GM12878 (cell line): ENCODE data around the gene TCF12. TPM values are rescaled to one million over a fixed set of nuclear protein-coding genes. Genes with fewer than 3 reads are reported as not detected.

Source experiments
- ATAC-seq: fragments of 200-7000 bp; cut with Tn5 transposase; 3 replicates; pipeline ENCODE4 v1.9.1; 2020; ENCODE audit warnings: mild to moderate bottlenecking, moderate library complexity
- BruUV-seq: library from RNA; stranded (reverse); fragments of 400-500 nt; replicated peaks from 2 replicates; lab custom pipeline; 2021; lab: Mats Ljungman, UMichigan
- CTCF ChIA-PET: fragments of 300-600 bp; sonication (Branson Sonifier 250); formaldehyde crosslinking; extraction: SDS; loops from one replicate; lab custom pipeline; 2021; ENCODE audit warnings: inconsistent platforms; lab: Yijun Ruan, JAX
- POLR2A ChIA-PET: fragments of 350-600 bp; formaldehyde crosslinking; extraction: SDS; loops from one replicate; lab custom pipeline; 2021; ENCODE audit warnings: inconsistent platforms; lab: Charles Lee
- RAD21 ChIA-PET: fragments of 300-600 bp; sonication (Branson Sonifier 250); formaldehyde crosslinking; loops from one replicate; lab custom pipeline; 2023; ENCODE audit warnings: antibody characterized with exemption; ENCODE audit not compliant: unreplicated experiment; lab: Charles Lee
- SMC1A ChIA-PET: fragments of 300-600 bp; sonication (Branson Sonifier 250); formaldehyde crosslinking; loops from one replicate; lab custom pipeline; 2023; ENCODE audit not compliant: unreplicated experiment, uncharacterized antibody; lab: Charles Lee
- DNase-seq: peaks from one replicate; pipeline ENCODE4 v3.0.0-alpha.2; 2011; ENCODE audit warnings: low read depth, low spot score
- FAIRE-seq: peaks from 3 replicates; lab custom pipeline; 2011; peaks lifted over from hg19 to GRCh38; lab: Jason Lieb, UNC
- H2AFZ ChIP-seq: 2 replicates; pipeline ENCODE4 v1.6.0; 2011; ENCODE audit warnings: low read depth, low read length, control low read depth; ENCODE audit not compliant: control insufficient read depth
- H3K27ac ChIP-seq: 2 replicates; pipeline ENCODE4 v1.5.1; 2011; ENCODE audit warnings: control low read depth; ENCODE audit not compliant: control insufficient read depth, insufficient read depth
- H3K27me3 ChIP-seq, 2 experiments: replicated peaks in 1 of 2; 2 replicates each; pipeline versions ENCODE4 v1.6.0 to v1.6.1; 2011; ENCODE audit warnings: low read length in 1 of 2; ENCODE audit not compliant: control insufficient read depth in 2 of 2, insufficient read depth in 2 of 2
- H3K36me3 ChIP-seq, 2 experiments: 2 replicates each; pipeline ENCODE4 v1.5.1; 2011; ENCODE audit warnings: low read length in 1 of 2; ENCODE audit not compliant: control insufficient read depth in 2 of 2, insufficient read depth in 2 of 2
- H3K4me1 ChIP-seq: 2 replicates; pipeline ENCODE4 v1.6.1; 2011; ENCODE audit warnings: mild to moderate bottlenecking, low read length, moderate library complexity, mixed read lengths; ENCODE audit not compliant: control insufficient read depth, insufficient read depth
- H3K4me2 ChIP-seq: 2 replicates; pipeline ENCODE4 v1.6.0; 2011; ENCODE audit warnings: control low read depth; ENCODE audit not compliant: control insufficient read depth, insufficient read depth
- H3K4me3 ChIP-seq: fragments of 200-600 bp; sonication (generic); 2 replicates; pipeline ENCODE4 v1.5.1; 2016
- H3K79me2 ChIP-seq: 2 replicates; pipeline ENCODE4 v1.6.0; 2011; ENCODE audit warnings: low read length; ENCODE audit not compliant: control insufficient read depth, insufficient read depth
- H3K9ac ChIP-seq: 2 replicates; pipeline ENCODE4 v1.8.0; 2011; ENCODE audit warnings: low read length, control low read depth, mixed read lengths; ENCODE audit not compliant: control insufficient read depth, insufficient read depth
- H3K9me3 ChIP-seq: replicated peaks from 3 replicates; pipeline ENCODE4 v1.5.1; 2011; ENCODE audit warnings: mild to moderate bottlenecking, low read length; ENCODE audit not compliant: control insufficient read depth, insufficient read depth
- H4K20me1 ChIP-seq: 2 replicates; pipeline ENCODE4 v1.6.0; 2011; ENCODE audit not compliant: control insufficient read depth, insufficient read depth
- BHLHE40 ChIP-seq, 2 experiments: fragments of 450-650 bp in 1 of 2; IDR thresholded peaks; 2 replicates each; pipeline ENCODE4 v1.6.1; 2011 to 2017; ENCODE audit warnings: low read depth in 2 of 2, borderline replicate concordance in 1 of 2, improper control_type of control experiment in 1 of 2, low read length in 1 of 2, mild to moderate bottlenecking in 1 of 2
- CBX3 ChIP-seq: fragments of 200-600 bp; sonication (generic); IDR thresholded peaks from 2 replicates; pipeline ENCODE4 v1.6.1; 2016; ENCODE audit warnings: low read depth, borderline replicate concordance
- CEBPZ ChIP-seq: fragments of 150-350 bp; IDR thresholded peaks from 2 replicates; pipeline ENCODE4 v1.6.1; 2016; ENCODE audit warnings: low read depth, low read length
- ELK1 ChIP-seq: IDR thresholded peaks from 2 replicates; pipeline ENCODE4 v1.6.1; 2012; ENCODE audit warnings: low read depth, low read length, improper control_type of control experiment
- ETV6 ChIP-seq, 2 experiments: fragments of 450-650 bp in 1 of 2; IDR thresholded peaks in 1 of 2; conservative IDR thresholded peaks in 1 of 2; 2 replicates each; pipeline ENCODE4 v1.6.1; 2014; ENCODE audit warnings: antibody characterized with exemption in 1 of 2, borderline replicate concordance in 1 of 2, low read depth in 1 of 2, mild to moderate bottlenecking in 1 of 2, moderate library complexity in 1 of 2
- FOXK2 ChIP-seq: fragments of 450-650 bp; IDR thresholded peaks from 2 replicates; pipeline ENCODE4 v1.6.1; 2017; ENCODE audit warnings: mild to moderate bottlenecking, moderate library complexity
- GABPA ChIP-seq: IDR thresholded peaks from 2 replicates; pipeline ENCODE4 v1.6.1; 2014; ENCODE audit warnings: antibody characterized with exemption, low read depth, mild to moderate bottlenecking, inconsistent platforms
- HCFC1 ChIP-seq: fragments of 150-350 bp; IDR thresholded peaks from 2 replicates; pipeline ENCODE4 v1.6.1; 2014; ENCODE audit warnings: low read length
- POLR2AphosphoS5 ChIP-seq: IDR thresholded peaks from 2 replicates; pipeline ENCODE4 v1.6.1; 2011; ENCODE audit warnings: mild to moderate bottlenecking, low read length, inconsistent platforms
- RB1 ChIP-seq: fragments of 450-650 bp; formaldehyde crosslinking; IDR thresholded peaks from 2 replicates; pipeline ENCODE4 v1.6.1; 2017; ENCODE audit warnings: mild to moderate bottlenecking, borderline replicate concordance
- SIX5 ChIP-seq: IDR thresholded peaks from 2 replicates; pipeline ENCODE4 v1.6.1; 2011; ENCODE audit warnings: mild to moderate bottlenecking, low read depth, low read length, moderate library complexity; ENCODE audit not compliant: severe bottlenecking
- SMC3 ChIP-seq: IDR thresholded peaks from 2 replicates; pipeline ENCODE4 v1.6.1; 2011; ENCODE audit warnings: low read length, improper control_type of control experiment, borderline replicate concordance
- TARDBP ChIP-seq: IDR thresholded peaks from 2 replicates; pipeline ENCODE4 v1.6.1; 2016; ENCODE audit warnings: borderline replicate concordance
- TCF3 ChIP-seq: IDR thresholded peaks from 2 replicates; pipeline ENCODE4 v1.6.1; 2012; ENCODE audit warnings: low read depth, mild to moderate bottlenecking, low read length, borderline replicate concordance; ENCODE audit not compliant: insufficient read depth
- TCF7 ChIP-seq: IDR thresholded peaks from 2 replicates; pipeline ENCODE4 v1.6.1; 2014; ENCODE audit warnings: antibody characterized with exemption, borderline replicate concordance
- ZBED1 ChIP-seq: IDR thresholded peaks from 2 replicates; pipeline ENCODE4 v1.6.1; 2016; ENCODE audit warnings: borderline replicate concordance
- in situ Hi-C: fragments of 300-500 bp; cut with MboI; formaldehyde crosslinking; loops from 9 replicates; pipeline ENCODE4 v1.14.3; 2018; ENCODE audit warnings: mixed read lengths
- intact Hi-C: fragments of 100-400 bp; cut with micrococcal nuclease; formaldehyde crosslinking; loops from one replicate; pipeline ENCODE4 v1.14.2; 2022; ENCODE audit not compliant: unreplicated experiment
- polyA plus RNA-seq, 11 experiments: library from polyadenylated mRNA; depleted of rRNA in 4 of 11; unstranded in 6 of 11; stranded (reverse) in 5 of 11; fragments of >200 nt; fragmentation: Nextera tagmentation in 4 of 11; fragmentation: Illumina TruSeq in 1 of 11; extraction: Ambion mirVana in 4 of 11; extraction: Trizol in 1 of 11; gene quantifications; 1 replicate in 1 of 11; 2 replicates in 10 of 11; pipeline versions ENCODE4 v1.2.1 to v1.2.3, GENCODE V29; 2011 to 2016; ENCODE audit warnings: inconsistent platforms in 2 of 11, missing spikeins in 2 of 11, low read depth in 1 of 11
- total RNA-seq, 4 experiments: library from RNA; depleted of rRNA in 3 of 4; stranded (reverse); fragments of >200 nt in 3 of 4; fragmentation: Illumina TruSeq in 1 of 4; extraction: Trizol in 1 of 4; gene quantifications; 2 replicates each; pipeline versions ENCODE4 v1.2.1 to v1.2.3, GENCODE V29; 2013 to 2021

The TCF12 gene
- total and polyA plus RNA-seq, 10 of the 15 experiments (the other 5 are each of a cell fraction or from before 2014, with no cell fraction given) = 8.2 to 70.9 (median 49.5) TPM

GRCh38 chr15:56933811-56934210, 15.4 kb downstream of the TCF12 start:
- ChIA-PET RAD21 (no interaction called here), SMC1A (interaction anchor here (1.0 to 1.8 kb wide), 3 partner anchors 8 to 75 kb away, joined by 3 to 8 read pairs (median 3); no protein-coding TSS in a partner anchor), POLR2A (no interaction called here), CTCF (interaction anchor here (0.9 to 1.1 kb wide), 2 partner anchors 9 to 10 kb away, joined by 3 to 5 read pairs; no protein-coding TSS in a partner anchor)
- TF ChIP-seq CEBPZ = no peak
- TF ChIP-seq HCFC1 = no peak
- no peak for TF ChIP-seq SMC3
- no peak for TF ChIP-seq CBX3
- TF ChIP-seq ZBED1 = no peak
- TF ChIP-seq TARDBP = no peak
- TF ChIP-seq ELK1 = no peak
- TF ChIP-seq POLR2AphosphoS5 = no peak
- no peak for TF ChIP-seq TCF7
- no peak for TF ChIP-seq SIX5
- TF ChIP-seq TCF3 = no peak
- TF ChIP-seq RB1 = no peak
- no peak for TF ChIP-seq ETV6 (conservative IDR thresholded peaks at IDR 0.05 in 1 of 2, IDR thresholded peaks at IDR 0.05 in 1 of 2; ENCODE audit: borderline replicate concordance in 1 of 2, low read depth in 1 of 2)
- TF ChIP-seq BHLHE40 (IDR thresholded peaks at IDR 0.05; ENCODE audit: borderline replicate concordance in 1 of 2, low read depth in 2 of 2, low read length in 1 of 2) = no peak
- no peak for TF ChIP-seq GABPA
- TF ChIP-seq FOXK2 = no peak
- FAIRE-seq = no peak
- Histone ChIP-seq H3K4me3 (no peak overlapping the region), H3K4me1 (peaks cover 7% of the 10 kb centered on the region; the same call in 1 of the 2 replicates), H2AFZ (no peak overlapping the region), H3K27me3 (no peaks in the 10 kb centered on the region), H3K79me2 (peaks cover 33% of the 10 kb centered on the region), H3K36me3 (peaks cover 0 to 1% of the 10 kb centered on the region in 2 experiments; a peak in 1 of 4 replicates), H3K27ac (no peak overlapping the region), H3K9me3 (peaks cover 2% of the 10 kb centered on the region), H3K4me2 (no peak overlapping the region), H4K20me1 (no peaks in the 10 kb centered on the region), H3K9ac (no peak overlapping the region)
- intact Hi-C loops (no loop called here), in situ Hi-C loops (no loop called here)
- ATAC-seq = no peak
- DNase-seq = no peak
- BruUV-seq = no TSS peak
